Stimulated activated CD4-positive, alpha-beta T cell treated with anti-CD3 and anti-CD28 coated beads, Interleukin-2, amount 100 ng/mL, for 24 hours (primary cell): Measurements from ENCODE around the gene USP22.

Experiments used
- DNase-seq, 2 donors: peaks; one replicate each; pipeline ENCODE4 v3.0.0-alpha.2; 2020

Gene USP22

DNA sequence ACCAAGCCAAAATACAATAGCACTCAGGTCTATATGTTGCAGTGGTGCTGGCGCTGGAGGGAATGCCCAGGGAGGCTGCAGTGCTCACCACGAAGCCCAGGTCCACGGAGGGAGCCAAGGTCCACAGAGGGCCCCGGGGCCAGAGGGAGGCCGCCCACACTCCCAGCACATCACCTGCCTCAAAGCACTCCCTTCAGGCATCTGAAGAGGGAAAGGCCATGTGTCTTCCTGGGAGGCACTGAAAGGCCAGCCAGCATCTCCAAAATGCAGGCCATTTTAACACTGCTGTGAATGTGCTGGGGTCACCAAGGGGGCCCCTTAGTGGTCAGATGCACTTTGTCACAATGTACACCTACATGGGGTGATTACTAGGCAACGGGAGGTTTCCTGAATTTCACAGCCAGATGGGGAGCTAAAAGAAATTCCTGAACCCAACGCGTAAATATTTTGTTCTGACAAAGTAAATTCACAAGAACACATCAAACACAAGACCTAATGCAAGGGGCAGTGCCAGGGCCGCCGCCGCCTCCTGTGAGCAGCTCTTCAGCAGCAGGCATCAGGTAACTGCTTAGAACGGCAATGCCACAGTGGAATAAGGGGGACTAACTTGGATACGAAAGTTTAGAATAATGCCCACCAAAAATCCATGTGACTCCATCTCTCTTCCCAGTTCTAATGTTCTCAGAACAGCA lies 42.8 kb downstream of the USP22 start:
- no peak for DNase-seq

GRCh38 chr17:20999044-20999573 lies 43.7 kb downstream of the USP22 start:
- no peak for DNase-seq

- no peak for DNase-seq
Measured at GRCh38 chr17:20998571-20999043, 44.2 kb downstream of the USP22 start.

- DNase-seq, result no peak
Measured at GRCh38 chr17:20997711-20998570, 44.9 kb downstream of the USP22 start.

GRCh38 chr17:20996724-20997615 lies 45.8 kb downstream of the USP22 start:
- DNase-seq, result no peak

DNA sequence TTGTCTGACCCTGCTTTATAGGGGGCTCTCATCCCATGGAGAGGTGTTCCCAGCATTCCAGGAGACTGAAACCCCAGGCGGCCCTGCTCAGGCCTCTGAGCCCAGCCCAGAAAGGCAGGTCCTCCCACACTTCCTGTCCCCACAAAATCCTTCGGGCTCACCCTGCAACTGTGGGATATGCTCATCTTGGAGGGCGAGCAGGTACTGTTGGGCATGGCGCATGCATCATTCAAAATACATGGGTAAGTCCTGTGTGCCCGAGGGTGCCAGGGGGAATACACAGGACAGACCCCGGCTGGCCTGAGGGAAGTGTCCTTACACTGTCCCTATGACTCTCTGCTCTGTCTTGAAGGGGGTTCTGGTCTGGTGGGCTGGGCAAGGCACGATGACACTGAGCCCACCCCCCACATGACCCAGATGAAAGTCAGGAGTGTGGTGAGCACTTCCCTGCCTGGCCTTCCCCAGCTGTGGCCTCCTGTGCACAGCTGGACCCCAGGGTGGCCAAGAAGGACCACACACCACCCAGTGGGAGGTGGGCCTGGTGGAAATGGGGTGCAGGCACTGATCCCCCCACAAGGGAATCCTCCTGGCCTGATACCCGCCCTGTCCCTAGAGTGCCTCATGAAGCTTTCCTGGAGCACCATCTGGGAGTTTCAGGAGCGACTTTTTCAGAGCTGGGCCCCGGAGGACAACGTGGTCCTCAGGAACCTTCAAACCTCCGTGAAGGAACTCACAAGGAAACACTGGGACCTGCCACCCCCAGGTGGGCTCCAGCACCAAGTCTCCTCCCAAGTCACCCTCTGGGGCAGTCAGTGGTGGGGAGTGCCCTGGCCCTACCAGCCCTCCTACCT lies 46.7 kb downstream of the USP22 start:
- no peak for DNase-seq

DNA sequence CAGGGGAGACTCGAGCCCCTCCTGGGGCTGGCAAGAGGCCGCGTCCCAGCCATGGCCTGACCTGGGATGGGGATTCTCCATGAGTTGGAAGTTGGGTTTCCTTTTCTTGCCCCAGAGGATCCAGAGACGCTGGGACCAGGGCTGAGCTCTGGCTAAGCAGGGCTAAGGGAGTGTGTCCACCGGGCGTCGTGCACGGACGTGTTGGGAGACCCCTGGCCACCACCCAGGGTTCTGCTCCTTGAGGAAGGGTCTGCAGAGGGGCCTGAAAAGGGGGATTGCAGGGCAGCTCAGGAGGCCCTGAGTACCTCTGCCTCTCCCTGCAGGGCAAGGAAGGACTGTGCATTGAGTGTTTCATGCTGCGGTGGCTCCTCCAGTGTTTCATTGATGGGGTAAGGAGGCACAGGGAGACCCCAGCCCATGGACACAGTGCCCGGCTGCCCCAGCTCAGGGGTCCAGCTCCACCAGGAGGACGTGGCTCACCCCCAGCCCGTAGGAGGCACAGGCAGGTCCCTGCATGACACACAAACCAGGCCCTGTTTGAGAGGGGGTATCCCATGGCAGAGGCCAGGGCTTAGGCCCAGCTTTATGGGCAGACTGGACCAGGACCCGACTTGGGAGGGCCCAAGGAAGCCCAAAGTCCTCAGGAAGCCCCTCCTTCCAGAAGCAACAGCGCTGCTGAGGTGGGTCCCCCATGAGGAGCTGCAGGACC lies 47.5 kb downstream of the USP22 start:
- no peak for DNase-seq

DNA sequence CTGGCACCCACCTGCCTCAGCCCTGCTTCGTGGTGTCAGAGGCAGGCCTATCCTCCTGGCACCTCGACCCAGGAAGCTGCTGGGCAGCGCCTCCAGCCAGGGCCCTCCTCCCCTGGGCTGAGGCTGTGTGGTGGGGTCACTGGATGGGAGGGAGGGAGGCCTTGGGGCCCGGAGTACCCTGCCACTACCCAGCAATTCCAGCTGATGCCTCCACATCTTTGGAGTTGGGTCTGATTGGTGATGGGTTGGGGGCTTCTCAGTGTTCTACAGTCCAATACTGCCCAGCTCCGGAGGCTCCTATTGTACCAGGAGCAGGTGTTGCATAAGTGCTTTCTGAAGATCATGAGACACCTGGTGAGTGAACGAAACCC lies 48.0 kb downstream of the USP22 start:
- no peak for DNase-seq

- no peak for DNase-seq
Measured at GRCh38 chr17:20993863-20994778, 48.7 kb downstream of the USP22 start.

- peak; percentile 71 for DNase-seq
Measured at GRCh38 chr17:20992987-20993862, 49.6 kb downstream of the USP22 start.

- no peak for DNase-seq
Measured at GRCh38 chr17:20992416-20992815, 50.4 kb downstream of the USP22 start.

GRCh38 chr17:20991276-20992037 lies 51.4 kb downstream of the USP22 start:
- DNase-seq, result no peak

GRCh38 chr17:20989991-20990855 lies 52.6 kb downstream of the USP22 start:
- DNase-seq, result no peak

- no peak for DNase-seq
Measured at GRCh38 chr17:20989481-20989880, 53.3 kb downstream of the USP22 start.

- no peak for DNase-seq
Measured at GRCh38 chr17:20988896-20989295, 53.9 kb downstream of the USP22 start.

DNA sequence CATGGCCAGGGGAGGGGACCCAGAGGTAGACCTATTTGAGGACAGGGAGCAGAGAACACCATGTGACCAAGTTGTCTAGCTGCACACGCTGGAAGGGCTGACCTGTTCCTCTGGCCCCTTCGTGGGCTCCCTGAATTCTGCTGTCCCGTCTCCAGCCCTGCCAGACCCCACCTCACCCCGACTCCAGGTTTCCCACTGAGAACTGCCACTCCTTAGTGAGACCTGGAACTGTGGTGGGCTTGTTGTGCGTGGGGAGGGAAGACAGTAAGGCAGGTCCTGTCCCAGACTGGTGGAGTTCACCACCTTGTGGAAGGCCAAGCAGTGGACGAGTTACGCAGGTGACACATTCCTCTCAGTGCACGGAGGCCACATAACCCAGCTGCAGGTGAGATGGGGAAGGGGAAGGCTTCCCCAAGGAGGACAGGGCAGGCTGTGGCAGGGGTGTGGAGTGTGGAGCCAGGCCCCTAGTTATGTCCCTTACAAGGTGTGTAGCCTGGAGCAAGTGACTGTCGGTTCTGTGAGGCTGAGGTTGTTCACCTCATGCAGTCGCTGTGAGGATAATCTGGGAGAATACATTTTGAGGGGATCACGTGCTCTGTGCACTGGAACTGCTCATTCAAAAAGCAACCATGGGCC lies 54.7 kb downstream of the USP22 start:
- DNase-seq, result no peak

- DNase-seq, result no peak
Measured at GRCh38 chr17:20987511-20987910, 55.3 kb downstream of the USP22 start.
